SK-N-SH treated with all-trans-retinoic acid at 6 μM for 48 hours (cell line): Measurements from ENCODE around the gene PTPRN2.

Experiments
- ATAC-seq: fragments of 200-7000 bp; cut with Tn5 transposase; 3 replicates; pipeline ENCODE4 v1.9.1; 2020; ENCODE audit warnings: mild to moderate bottlenecking, moderate library complexity
- ARNTL ChIP-seq: fragments of 450-650 bp; formaldehyde crosslinking; IDR thresholded peaks from 2 replicates; pipeline ENCODE4 v1.5.0; 2020; ENCODE audit warnings: low read depth, mild to moderate bottlenecking, moderate library complexity, borderline replicate concordance
- BACH2 ChIP-seq: fragments of 250-450 bp; sonication (Bioruptor Pico); IDR thresholded peaks from 2 replicates; pipeline ENCODE4 v1.9.0; 2021; ENCODE audit warnings: mild to moderate bottlenecking, borderline replicate concordance
- CSDC2 ChIP-seq: fragments of 250-450 bp; sonication (Bioruptor Pico); IDR thresholded peaks from 2 replicates; pipeline ENCODE4 v1.5.0; 2020; ENCODE audit warnings: mild to moderate bottlenecking, moderate library complexity
- ESRRG ChIP-seq: fragments of 250-450 bp; sonication (Bioruptor Pico); IDR thresholded peaks from 2 replicates; pipeline ENCODE4 v1.6.1; 2021; ENCODE audit warnings: mild to moderate bottlenecking
- GLIS3 ChIP-seq: fragments of 250-450 bp; sonication (Bioruptor Pico); IDR thresholded peaks from 2 replicates; pipeline ENCODE4 v1.5.0; 2020; ENCODE audit warnings: mild to moderate bottlenecking, moderate library complexity
- ISL1 ChIP-seq: fragments of 250-450 bp; sonication (Bioruptor Pico); IDR thresholded peaks from 2 replicates; pipeline ENCODE4 v2.1.2; 2022; ENCODE audit warnings: mild to moderate bottlenecking, moderate library complexity
- OSR1 ChIP-seq: fragments of 250-450 bp; sonication (Bioruptor Pico); IDR thresholded peaks from 2 replicates; pipeline ENCODE4 v1.8.0; 2022; ENCODE audit warnings: moderate library complexity, mild to moderate bottlenecking, inconsistent platforms
- PPARA ChIP-seq: fragments of 250-450 bp; sonication (Bioruptor Pico); IDR thresholded peaks from 2 replicates; pipeline ENCODE4 v1.5.0; 2020; ENCODE audit warnings: mild to moderate bottlenecking, borderline replicate concordance
- RARB ChIP-seq: fragments of 250-450 bp; sonication (Bioruptor Pico); IDR thresholded peaks from 2 replicates; pipeline ENCODE4 v1.8.0; 2021; ENCODE audit warnings: mild to moderate bottlenecking, moderate library complexity
- SNAI2 ChIP-seq: fragments of 250-450 bp; sonication (Bioruptor Pico); IDR thresholded peaks from 2 replicates; pipeline ENCODE4 v1.5.0; 2020; ENCODE audit warnings: mild to moderate bottlenecking, moderate library complexity
- TCF4 ChIP-seq: fragments of 250-450 bp; sonication (Bioruptor Pico); IDR thresholded peaks from 2 replicates; pipeline ENCODE4 v1.8.0; 2021; ENCODE audit warnings: mild to moderate bottlenecking, moderate library complexity, borderline replicate concordance
- ZFP3 ChIP-seq: fragments of 250-450 bp; sonication (Bioruptor Pico); IDR thresholded peaks from 2 replicates; pipeline ENCODE4 v1.5.0; 2020; ENCODE audit warnings: mild to moderate bottlenecking, moderate library complexity
- ZFP30 ChIP-seq: fragments of 450-650 bp; formaldehyde crosslinking; IDR thresholded peaks from 2 replicates; pipeline ENCODE4 v1.5.0; 2022; ENCODE audit warnings: mild to moderate bottlenecking, moderate library complexity
- ZNF565 ChIP-seq: fragments of 450-650 bp; formaldehyde crosslinking; conservative IDR thresholded peaks from 2 replicates; pipeline ENCODE4 v1.5.0; 2020; ENCODE audit warnings: low read depth, mild to moderate bottlenecking, moderate library complexity
- ZNF70 ChIP-seq: fragments of 450-650 bp; formaldehyde crosslinking; IDR thresholded peaks from 2 replicates; pipeline ENCODE4 v1.5.0; 2020; ENCODE audit warnings: mild to moderate bottlenecking, moderate library complexity
- ZNF8 ChIP-seq: fragments of 450-650 bp; formaldehyde crosslinking; IDR thresholded peaks from 2 replicates; pipeline ENCODE4 v1.5.0; 2020; ENCODE audit warnings: mild to moderate bottlenecking, moderate library complexity
- TF ChIP-seq, protein P1 (sequence below): fragments of 250-450 bp; sonication (Bioruptor Pico); IDR thresholded peaks from 2 replicates; pipeline ENCODE4 v1.8.0; 2020; ENCODE audit warnings: mild to moderate bottlenecking, moderate library complexity, borderline replicate concordance
- TF ChIP-seq, protein P2 (sequence below): fragments of 250-450 bp; sonication (Bioruptor Pico); IDR thresholded peaks from 2 replicates; pipeline ENCODE4 v1.8.0; 2021; ENCODE audit warnings: low read depth, mild to moderate bottlenecking, moderate library complexity, borderline replicate concordance
- TF ChIP-seq, protein P3 (sequence below): fragments of 250-450 bp; sonication (Bioruptor Pico); IDR thresholded peaks from 2 replicates; pipeline ENCODE4 v1.5.0; 2020; ENCODE audit warnings: mild to moderate bottlenecking, moderate library complexity
- TF ChIP-seq, protein P4 (sequence below): fragments of 250-450 bp; sonication (Bioruptor Pico); IDR thresholded peaks from 2 replicates; pipeline ENCODE4 v1.5.1; 2021; ENCODE audit warnings: mild to moderate bottlenecking, moderate library complexity
- TF ChIP-seq, protein P5 (sequence below): fragments of 250-450 bp; sonication (Bioruptor Pico); IDR thresholded peaks from 2 replicates; pipeline ENCODE4 v1.5.1; 2020; ENCODE audit warnings: low read depth, mild to moderate bottlenecking, moderate library complexity

Gene PTPRN2

DNA sequence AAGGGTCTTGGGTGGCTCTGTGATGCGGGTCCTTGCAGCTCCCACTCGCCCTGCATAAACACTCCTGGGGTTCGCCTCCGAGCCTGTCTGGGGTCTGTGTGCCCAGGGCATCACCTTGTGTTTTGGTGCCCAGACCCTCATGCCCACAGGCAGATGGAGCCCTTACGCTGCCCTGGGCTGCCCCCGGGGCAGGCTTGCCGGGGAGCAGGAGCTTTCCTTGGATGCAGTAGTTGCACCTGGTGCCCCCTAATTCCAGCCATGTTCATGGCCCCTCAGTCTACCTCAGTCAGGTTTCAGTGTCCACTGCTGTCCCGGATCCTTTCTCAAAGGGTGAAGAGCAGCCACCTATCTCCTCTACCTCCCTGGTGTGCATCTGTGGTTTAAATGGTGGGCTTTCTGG, 396.0 kb downstream of the PTPRN2 start (continued):
- TF ChIP-seq, protein P1, sequence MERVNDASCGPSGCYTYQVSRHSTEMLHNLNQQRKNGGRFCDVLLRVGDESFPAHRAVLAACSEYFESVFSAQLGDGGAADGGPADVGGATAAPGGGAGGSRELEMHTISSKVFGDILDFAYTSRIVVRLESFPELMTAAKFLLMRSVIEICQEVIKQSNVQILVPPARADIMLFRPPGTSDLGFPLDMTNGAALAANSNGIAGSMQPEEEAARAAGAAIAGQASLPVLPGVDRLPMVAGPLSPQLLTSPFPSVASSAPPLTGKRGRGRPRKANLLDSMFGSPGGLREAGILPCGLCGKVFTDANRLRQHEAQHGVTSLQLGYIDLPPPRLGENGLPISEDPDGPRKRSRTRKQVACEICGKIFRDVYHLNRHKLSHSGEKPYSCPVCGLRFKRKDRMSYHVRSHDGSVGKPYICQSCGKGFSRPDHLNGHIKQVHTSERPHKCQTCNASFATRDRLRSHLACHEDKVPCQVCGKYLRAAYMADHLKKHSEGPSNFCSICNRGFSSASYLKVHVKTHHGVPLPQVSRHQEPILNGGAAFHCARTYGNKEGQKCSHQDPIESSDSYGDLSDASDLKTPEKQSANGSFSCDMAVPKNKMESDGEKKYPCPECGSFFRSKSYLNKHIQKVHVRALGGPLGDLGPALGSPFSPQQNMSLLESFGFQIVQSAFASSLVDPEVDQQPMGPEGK, result no peak
- TF ChIP-seq GLIS3, result no peak

DNA sequence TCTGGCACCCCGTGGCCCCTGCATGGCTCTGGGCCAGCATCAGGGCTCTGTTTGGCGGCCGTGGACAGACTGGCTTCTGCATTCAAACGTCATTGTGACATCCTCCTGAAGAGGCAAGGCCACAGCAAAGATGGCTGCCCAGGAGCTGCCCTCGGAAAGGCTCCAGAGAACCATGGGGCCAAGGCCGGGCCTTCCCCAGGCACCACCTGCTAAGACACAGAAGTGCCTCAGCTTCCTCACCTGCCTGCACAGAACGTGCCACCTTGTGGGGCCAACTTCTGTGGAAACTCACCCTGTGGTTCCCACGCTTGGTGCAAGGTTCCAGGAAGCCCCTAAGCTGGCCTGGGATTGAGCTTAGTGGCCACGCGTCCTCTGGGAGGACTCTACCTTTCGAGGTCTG, 396.9 kb downstream of the PTPRN2 start:
- TF ChIP-seq OSR1 (no peak), CSDC2 (CRISPR knock-in tag) (no peak), RARB (CRISPR knock-in tag) (no peak), ISL1 (no peak)

DNA sequence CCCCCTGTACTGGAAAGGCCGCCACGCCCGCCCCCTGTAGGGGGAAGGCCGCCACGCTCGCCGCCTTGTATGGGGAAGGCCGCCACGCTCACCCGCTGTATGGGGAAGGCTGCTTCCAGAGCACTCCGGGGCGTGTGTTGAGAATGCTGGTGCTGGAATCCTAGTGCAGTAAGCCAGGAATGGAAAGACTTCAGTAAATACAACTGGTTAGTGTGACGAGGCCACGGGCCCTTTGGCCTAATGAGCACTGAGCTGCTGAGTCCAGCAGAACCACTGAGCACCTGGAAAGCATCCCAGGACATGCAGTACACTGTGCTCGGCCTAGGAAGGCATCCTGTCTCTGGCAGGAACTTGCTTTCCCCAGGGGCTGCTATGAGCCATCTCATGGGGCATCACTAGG, 398.9 kb downstream of the PTPRN2 start:
- no peak for ATAC-seq
- TF ChIP-seq ZNF70 (CRISPR knock-in tag), result no peak
- TF ChIP-seq CSDC2 (CRISPR knock-in tag), result no peak
- no peak for TF ChIP-seq BACH2 (CRISPR knock-in tag)
- no peak for TF ChIP-seq ARNTL (CRISPR knock-in tag)
- TF ChIP-seq RARB (CRISPR knock-in tag), result no peak
- TF ChIP-seq, protein P1, result no peak
- TF ChIP-seq SNAI2 (CRISPR knock-in tag), result no peak
- no peak for TF ChIP-seq OSR1
- TF ChIP-seq, protein P2, sequence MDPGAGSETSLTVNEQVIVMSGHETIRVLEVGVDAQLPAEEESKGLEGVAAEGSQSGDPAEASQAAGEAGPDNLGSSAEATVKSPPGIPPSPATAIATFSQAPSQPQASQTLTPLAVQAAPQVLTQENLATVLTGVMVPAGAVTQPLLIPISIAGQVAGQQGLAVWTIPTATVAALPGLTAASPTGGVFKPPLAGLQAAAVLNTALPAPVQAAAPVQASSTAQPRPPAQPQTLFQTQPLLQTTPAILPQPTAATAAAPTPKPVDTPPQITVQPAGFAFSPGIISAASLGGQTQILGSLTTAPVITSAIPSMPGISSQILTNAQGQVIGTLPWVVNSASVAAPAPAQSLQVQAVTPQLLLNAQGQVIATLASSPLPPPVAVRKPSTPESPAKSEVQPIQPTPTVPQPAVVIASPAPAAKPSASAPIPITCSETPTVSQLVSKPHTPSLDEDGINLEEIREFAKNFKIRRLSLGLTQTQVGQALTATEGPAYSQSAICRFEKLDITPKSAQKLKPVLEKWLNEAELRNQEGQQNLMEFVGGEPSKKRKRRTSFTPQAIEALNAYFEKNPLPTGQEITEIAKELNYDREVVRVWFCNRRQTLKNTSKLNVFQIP (CRISPR knock-in tag), result no peak
- TF ChIP-seq ZNF8 (CRISPR knock-in tag), result no peak
- TF ChIP-seq, protein P3, sequence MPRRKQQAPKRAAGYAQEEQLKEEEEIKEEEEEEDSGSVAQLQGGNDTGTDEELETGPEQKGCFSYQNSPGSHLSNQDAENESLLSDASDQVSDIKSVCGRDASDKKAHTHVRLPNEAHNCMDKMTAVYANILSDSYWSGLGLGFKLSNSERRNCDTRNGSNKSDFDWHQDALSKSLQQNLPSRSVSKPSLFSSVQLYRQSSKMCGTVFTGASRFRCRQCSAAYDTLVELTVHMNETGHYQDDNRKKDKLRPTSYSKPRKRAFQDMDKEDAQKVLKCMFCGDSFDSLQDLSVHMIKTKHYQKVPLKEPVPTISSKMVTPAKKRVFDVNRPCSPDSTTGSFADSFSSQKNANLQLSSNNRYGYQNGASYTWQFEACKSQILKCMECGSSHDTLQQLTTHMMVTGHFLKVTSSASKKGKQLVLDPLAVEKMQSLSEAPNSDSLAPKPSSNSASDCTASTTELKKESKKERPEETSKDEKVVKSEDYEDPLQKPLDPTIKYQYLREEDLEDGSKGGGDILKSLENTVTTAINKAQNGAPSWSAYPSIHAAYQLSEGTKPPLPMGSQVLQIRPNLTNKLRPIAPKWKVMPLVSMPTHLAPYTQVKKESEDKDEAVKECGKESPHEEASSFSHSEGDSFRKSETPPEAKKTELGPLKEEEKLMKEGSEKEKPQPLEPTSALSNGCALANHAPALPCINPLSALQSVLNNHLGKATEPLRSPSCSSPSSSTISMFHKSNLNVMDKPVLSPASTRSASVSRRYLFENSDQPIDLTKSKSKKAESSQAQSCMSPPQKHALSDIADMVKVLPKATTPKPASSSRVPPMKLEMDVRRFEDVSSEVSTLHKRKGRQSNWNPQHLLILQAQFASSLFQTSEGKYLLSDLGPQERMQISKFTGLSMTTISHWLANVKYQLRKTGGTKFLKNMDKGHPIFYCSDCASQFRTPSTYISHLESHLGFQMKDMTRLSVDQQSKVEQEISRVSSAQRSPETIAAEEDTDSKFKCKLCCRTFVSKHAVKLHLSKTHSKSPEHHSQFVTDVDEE (CRISPR knock-in tag), result no peak
- TF ChIP-seq ZFP3 (CRISPR knock-in tag), result no peak
- no peak for TF ChIP-seq TCF4
- TF ChIP-seq, protein P4, sequence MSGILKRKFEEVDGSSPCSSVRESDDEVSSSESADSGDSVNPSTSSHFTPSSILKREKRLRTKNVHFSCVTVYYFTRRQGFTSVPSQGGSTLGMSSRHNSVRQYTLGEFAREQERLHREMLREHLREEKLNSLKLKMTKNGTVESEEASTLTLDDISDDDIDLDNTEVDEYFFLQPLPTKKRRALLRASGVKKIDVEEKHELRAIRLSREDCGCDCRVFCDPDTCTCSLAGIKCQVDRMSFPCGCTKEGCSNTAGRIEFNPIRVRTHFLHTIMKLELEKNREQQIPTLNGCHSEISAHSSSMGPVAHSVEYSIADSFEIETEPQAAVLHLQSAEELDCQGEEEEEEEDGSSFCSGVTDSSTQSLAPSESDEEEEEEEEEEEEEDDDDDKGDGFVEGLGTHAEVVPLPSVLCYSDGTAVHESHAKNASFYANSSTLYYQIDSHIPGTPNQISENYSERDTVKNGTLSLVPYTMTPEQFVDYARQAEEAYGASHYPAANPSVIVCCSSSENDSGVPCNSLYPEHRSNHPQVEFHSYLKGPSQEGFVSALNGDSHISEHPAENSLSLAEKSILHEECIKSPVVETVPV (CRISPR knock-in tag), result no peak

More for the DNA sequence above, 396.9 kb downstream of the PTPRN2 start:
- no peak for ATAC-seq

DNA sequence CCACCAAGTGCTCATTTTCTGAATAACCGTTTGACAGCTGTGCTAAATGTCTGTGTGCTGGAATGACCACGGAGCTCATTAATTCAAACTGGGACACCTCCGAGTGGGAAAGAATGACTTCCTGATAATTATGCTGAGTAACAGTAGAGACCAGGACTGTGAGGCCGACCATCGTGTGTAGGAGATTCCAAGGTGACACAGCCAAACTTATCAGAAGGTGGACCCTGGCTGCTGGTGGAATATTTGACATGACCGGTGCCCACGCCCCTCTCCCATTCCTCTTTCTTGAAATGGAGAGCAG, 400.0 kb downstream of the PTPRN2 start:
- no peak for ATAC-seq

More for the DNA sequence above, 400.0 kb downstream of the PTPRN2 start:
- no peak for TF ChIP-seq ZFP30 (CRISPR knock-in tag)
- TF ChIP-seq, protein P2 (CRISPR knock-in tag), result no peak
- TF ChIP-seq BACH2 (CRISPR knock-in tag), result no peak
- no peak for TF ChIP-seq RARB (CRISPR knock-in tag)
- no peak for TF ChIP-seq ESRRG
- TF ChIP-seq ZNF565 (CRISPR knock-in tag), result no peak
- no peak for TF ChIP-seq GLIS3
- no peak for TF ChIP-seq ZFP3 (CRISPR knock-in tag)
- no peak for TF ChIP-seq OSR1
- TF ChIP-seq CSDC2 (CRISPR knock-in tag), result no peak
- TF ChIP-seq, protein P1, result no peak
- TF ChIP-seq, protein P5, sequence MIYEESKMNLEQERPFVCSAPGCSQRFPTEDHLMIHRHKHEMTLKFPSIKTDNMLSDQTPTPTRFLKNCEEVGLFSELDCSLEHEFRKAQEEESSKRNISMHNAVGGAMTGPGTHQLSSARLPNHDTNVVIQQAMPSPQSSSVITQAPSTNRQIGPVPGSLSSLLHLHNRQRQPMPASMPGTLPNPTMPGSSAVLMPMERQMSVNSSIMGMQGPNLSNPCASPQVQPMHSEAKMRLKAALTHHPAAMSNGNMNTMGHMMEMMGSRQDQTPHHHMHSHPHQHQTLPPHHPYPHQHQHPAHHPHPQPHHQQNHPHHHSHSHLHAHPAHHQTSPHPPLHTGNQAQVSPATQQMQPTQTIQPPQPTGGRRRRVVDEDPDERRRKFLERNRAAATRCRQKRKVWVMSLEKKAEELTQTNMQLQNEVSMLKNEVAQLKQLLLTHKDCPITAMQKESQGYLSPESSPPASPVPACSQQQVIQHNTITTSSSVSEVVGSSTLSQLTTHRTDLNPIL (CRISPR knock-in tag), result no peak
- no peak for TF ChIP-seq PPARA (CRISPR knock-in tag)
- TF ChIP-seq, all 23 proteins: peak for 0
